A549 (cell line): ENCODE measurements around the gene EBF4. TPM values are rescaled to one million over a fixed set of nuclear protein-coding genes. Genes with fewer than 3 reads are reported as not detected.

Experiments
- ATAC-seq, 2 experiments: fragments of 200-7000 bp in 1 of 2; fragments of >200 bp in 1 of 2; cut with Nextera tagmentation in 1 of 2; cut with Tn5 transposase in 1 of 2; 3 replicates each; pipeline versions ENCODE4 v1.8.0 to v1.9.1; 2018 to 2020; ENCODE audit warnings: mild to moderate bottlenecking in 1 of 2, moderate library complexity in 1 of 2
- CTCF ChIA-PET: fragments of 300-600 bp; sonication (Branson Sonifier 250); formaldehyde crosslinking; extraction: SDS; loops from one replicate; lab custom pipeline; 2021; ENCODE audit warnings: antibody characterized with exemption, inconsistent platforms; lab: Yijun Ruan, JAX
- POLR2A ChIA-PET: fragments of 350-600 bp; formaldehyde crosslinking; extraction: SDS; loops from one replicate; lab custom pipeline; 2021; ENCODE audit warnings: antibody characterized with exemption, inconsistent platforms; lab: Yijun Ruan, JAX
- DNase-seq, 2 experiments: peaks; one replicate each; pipeline versions ENCODE4 v3.0.0 to v3.0.0-alpha.2; 2011 to 2016; ENCODE audit warnings: low read depth in 1 of 2, low spot score in 1 of 2
- FAIRE-seq: peaks from 2 replicates; lab custom pipeline; 2011; peaks lifted over from hg19 to GRCh38; lab: Jason Lieb, UNC
- H3K27ac ChIP-seq, 2 experiments: fragments of >200 bp; sonication (Bioruptor Twin); formaldehyde crosslinking; 3 replicates each; pipeline ENCODE4 v1.5.1; 2016 to 2017
- H3K4me1 ChIP-seq: fragments of >200 bp; sonication (Bioruptor Twin); formaldehyde crosslinking; 3 replicates; pipeline ENCODE4 v1.6.1; 2016
- H3K4me2 ChIP-seq: fragments of >200 bp; sonication (Bioruptor Twin); formaldehyde crosslinking; 3 replicates; pipeline ENCODE4 v1.6.1; 2016
- H3K4me3 ChIP-seq: fragments of >200 bp; sonication (Bioruptor Twin); formaldehyde crosslinking; 3 replicates; pipeline ENCODE4 v1.5.1; 2016
- H3K9me3 ChIP-seq: fragments of >200 bp; sonication (Bioruptor Twin); formaldehyde crosslinking; 3 replicates; pipeline ENCODE4 v1.6.1; 2016
- BHLHE40 ChIP-seq: IDR thresholded peaks from 2 replicates; pipeline ENCODE4 v1.6.1; 2012; ENCODE audit warnings: low read depth, low read length, inconsistent platforms
- CEBPB ChIP-seq, 2 experiments: fragments of >200 bp in 1 of 2; sonication (Bioruptor Twin) in 1 of 2; formaldehyde crosslinking in 1 of 2; IDR thresholded peaks; 2 replicates each; pipeline ENCODE4 v1.6.1; 2012 to 2016
- CHD4 ChIP-seq: fragments of 200-600 bp; sonication (generic); IDR thresholded peaks from 2 replicates; pipeline ENCODE4 v1.6.1; 2016; ENCODE audit warnings: antibody characterized with exemption, mild to moderate bottlenecking, borderline replicate concordance
- EHF ChIP-seq: fragments of 250-450 bp; sonication (Bioruptor Pico); IDR thresholded peaks from 2 replicates; pipeline ENCODE4 v1.5.0; 2020; ENCODE audit warnings: mild to moderate bottlenecking
- EP300 ChIP-seq, 2 experiments: fragments of >200 bp; sonication (Bioruptor Twin); formaldehyde crosslinking; IDR thresholded peaks; 2 replicates in 1 of 2; 3 replicates in 1 of 2; pipeline ENCODE4 v1.6.1; 2016 to 2017
- FOSB ChIP-seq: fragments of 250-450 bp; sonication (Bioruptor Pico); IDR thresholded peaks from 2 replicates; pipeline ENCODE4 v1.5.0; 2020; ENCODE audit warnings: mild to moderate bottlenecking, moderate library complexity
- FOXS1 ChIP-seq: fragments of 250-450 bp; sonication (Bioruptor Pico); IDR thresholded peaks from 2 replicates; pipeline ENCODE4 v1.5.0; 2020; ENCODE audit warnings: mild to moderate bottlenecking, moderate library complexity
- HDAC2 ChIP-seq: fragments of 200-600 bp; sonication (generic); IDR thresholded peaks from 2 replicates; pipeline ENCODE4 v1.6.1; 2016
- HEYL ChIP-seq: fragments of 250-450 bp; sonication (Bioruptor Pico); IDR thresholded peaks from 2 replicates; pipeline ENCODE4 v1.8.0; 2021; ENCODE audit warnings: mild to moderate bottlenecking, moderate library complexity
- HOXB5 ChIP-seq: fragments of 250-450 bp; sonication (Bioruptor Pico); IDR thresholded peaks from 2 replicates; pipeline ENCODE4 v1.5.0; 2020; ENCODE audit warnings: mild to moderate bottlenecking, moderate library complexity
- KDM1A ChIP-seq: fragments of 200-600 bp; sonication (generic); IDR thresholded peaks from 2 replicates; pipeline ENCODE4 v1.6.1; 2016; ENCODE audit warnings: low read depth, mild to moderate bottlenecking
- KDM5A ChIP-seq: fragments of 200-600 bp; sonication (generic); IDR thresholded peaks from 2 replicates; pipeline ENCODE4 v1.6.1; 2016; ENCODE audit warnings: antibody characterized with exemption, mild to moderate bottlenecking
- NFE2L2 ChIP-seq: fragments of 150-350 bp; conservative IDR thresholded peaks from 2 replicates; pipeline ENCODE4 v1.6.1; 2014; ENCODE audit warnings: low read length
- NR3C1 ChIP-seq: fragments of >200 bp; sonication (Bioruptor Twin); formaldehyde crosslinking; IDR thresholded peaks from 3 replicates; pipeline ENCODE4 v1.6.1; 2017
- PHF8 ChIP-seq: fragments of 200-600 bp; sonication (generic); IDR thresholded peaks from 2 replicates; pipeline ENCODE4 v1.6.1; 2016; ENCODE audit warnings: low read depth, mild to moderate bottlenecking, antibody characterized with exemption, moderate library complexity, borderline replicate concordance
- RAD21 ChIP-seq, 2 experiments: fragments of >200 bp in 1 of 2; sonication (Bioruptor Twin) in 1 of 2; formaldehyde crosslinking in 1 of 2; IDR thresholded peaks in 1 of 2; conservative IDR thresholded peaks in 1 of 2; 2 replicates in 1 of 2; 3 replicates in 1 of 2; pipeline ENCODE4 v1.6.1; 2012 to 2018; ENCODE audit warnings: inconsistent platforms in 1 of 2
- RARB ChIP-seq: fragments of 250-450 bp; sonication (Bioruptor Pico); IDR thresholded peaks from 2 replicates; pipeline ENCODE4 v1.8.0; 2021; ENCODE audit warnings: mild to moderate bottlenecking, moderate library complexity
- RCOR1 ChIP-seq: fragments of 150-350 bp; IDR thresholded peaks from 2 replicates; pipeline ENCODE4 v1.6.1; 2014; ENCODE audit warnings: antibody characterized with exemption, low read length, low read depth
- SMC3 ChIP-seq: fragments of >200 bp; sonication (Bioruptor Twin); formaldehyde crosslinking; IDR thresholded peaks from 3 replicates; pipeline ENCODE4 v1.6.1; 2018; ENCODE audit warnings: inconsistent platforms
- TFCP2L1 ChIP-seq: fragments of 250-450 bp; sonication (Bioruptor Pico); IDR thresholded peaks from 2 replicates; pipeline ENCODE4 v1.5.0; 2021; ENCODE audit warnings: mild to moderate bottlenecking
- TP53 ChIP-seq: fragments of 250-450 bp; sonication (Bioruptor Pico); IDR thresholded peaks from 2 replicates; pipeline ENCODE4 v1.5.0; 2021; ENCODE audit warnings: mild to moderate bottlenecking, moderate library complexity
- ZFP36 ChIP-seq: fragments of 450-650 bp; IDR thresholded peaks from 2 replicates; pipeline ENCODE4 v1.6.1; 2014; ENCODE audit warnings: borderline replicate concordance; ENCODE audit not compliant: partially characterized antibody
- ZNF302 ChIP-seq: fragments of 250-450 bp; sonication (Bioruptor Pico); IDR thresholded peaks from 2 replicates; pipeline ENCODE4 v1.9.0; 2021; ENCODE audit warnings: inconsistent platforms, mild to moderate bottlenecking, moderate library complexity
- WGBS: methylation state at CpG from one replicate; pipeline ENCODE4 v1.1.6; 2017; ENCODE audit errors: missing lambda C conversion rate; 5-methylcytosine and 5-hydroxymethylcytosine counted together
- polyA plus RNA-seq, 4 experiments: library from polyadenylated mRNA; depleted of rRNA in 3 of 4; stranded (reverse); fragments of >200 nt; fragmentation: RNase III in 1 of 4; extraction: RNeasy Plus Mini Kit Qiagen cat#74134 plus additional on column Dnase treatment in 1 of 4; gene quantifications; 2 replicates in 3 of 4; 3 replicates in 1 of 4; pipeline ENCODE4 v1.2.3, GENCODE V29; 2011 to 2017
- TF ChIP-seq, protein P1 (sequence below): fragments of 250-450 bp; sonication (Bioruptor Pico); IDR thresholded peaks from 2 replicates; pipeline ENCODE4 v1.5.0; 2020; ENCODE audit warnings: low read depth, mild to moderate bottlenecking, moderate library complexity
- TF ChIP-seq, protein P2 (sequence below): IDR thresholded peaks from 2 replicates; pipeline ENCODE4 v1.6.1; 2012
- TF ChIP-seq, protein P3 (sequence below): IDR thresholded peaks from 2 replicates; pipeline ENCODE4 v1.6.1; 2012
- TF ChIP-seq, protein P4 (sequence below): fragments of 200-600 bp; sonication (generic); IDR thresholded peaks from 2 replicates; pipeline ENCODE4 v1.6.1; 2016; ENCODE audit warnings: antibody characterized with exemption, mild to moderate bottlenecking, moderate library complexity

Gene EBF4
- polyA plus RNA-seq, 2 of the 4 experiments (the other 2 are of a cell fraction) = 2.2 to 3.2 TPM

DNA sequence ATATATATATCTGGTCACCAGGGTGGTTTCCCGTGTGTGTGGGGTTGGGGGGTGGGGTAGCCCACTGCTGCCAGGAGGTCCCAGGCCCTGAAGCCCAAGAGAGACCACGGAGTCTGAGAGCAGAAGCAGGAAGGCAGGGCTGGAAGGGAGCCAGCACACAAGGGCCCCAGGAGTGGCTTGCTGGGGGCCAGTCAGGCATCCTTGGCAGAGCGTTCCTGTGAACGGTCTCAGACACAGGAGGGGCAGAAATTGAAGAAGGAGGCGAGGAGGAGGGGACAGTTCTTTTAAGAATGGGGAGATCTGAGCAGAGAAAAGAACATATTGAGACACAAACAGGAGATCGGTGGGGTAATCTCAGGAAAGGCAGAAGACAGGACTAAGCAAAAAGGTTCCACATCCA lies 1.9 kb upstream of the EBF4 start:
- Histone ChIP-seq H3K4me2 (no peak overlapping the region), H3K27ac (no peak overlapping the region), H3K4me1 (peaks cover 8% of the 10 kb centered on the region; the same call in 1 of the 3 replicates), H3K4me3 (no peak overlapping the region), H3K9me3 (no peaks in the 10 kb centered on the region)
- CTCF ChIA-PET = interaction anchor here (0.8 to 4.4 kb wide), 4 partner anchors 50 to 318 kb away, joined by 3 to 18 read pairs (median 11); no protein-coding TSS in a partner anchor
- TF ChIP-seq NR3C1 (no peak), KDM1A (no peak), HOXB5 (CRISPR knock-in tag) (no peak), BHLHE40 (no peak), ZFP36 (no peak), PHF8 (no peak), RARB (CRISPR knock-in tag) (no peak), TP53 (CRISPR knock-in tag) (no peak), EP300 (IDR thresholded peaks at IDR 0.05) (no peak), ZNF302 (CRISPR knock-in tag) (no peak), EHF (CRISPR knock-in tag) (no peak), CEBPB (IDR thresholded peaks at IDR 0.05) (no peak)
- FAIRE-seq (no peak), DNase-seq (no peak), ATAC-seq (no peak)
- 75% methylated on average over 6 of the region's 6 CpGs for WGBS
- POLR2A ChIA-PET = no interaction called here

DNA sequence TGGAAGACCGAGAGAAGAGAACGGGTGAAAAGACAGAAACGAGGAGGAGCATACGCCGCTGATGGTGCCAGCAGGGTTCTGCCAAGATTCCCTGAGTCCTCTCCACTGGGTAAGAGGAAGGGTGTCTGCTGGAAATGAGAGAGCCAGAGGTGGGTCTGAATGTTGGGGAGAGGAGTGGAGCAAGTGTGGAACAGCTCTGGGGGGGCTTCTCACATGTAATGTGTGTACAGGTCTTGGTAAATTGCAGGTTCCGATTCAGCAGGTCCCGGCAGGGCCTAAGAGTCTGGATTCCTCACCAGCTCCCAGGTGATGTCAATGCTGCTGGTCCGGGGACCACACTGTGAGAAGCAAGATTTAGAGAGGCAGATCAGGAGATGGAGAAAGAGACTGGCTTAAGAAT lies 1.5 kb upstream of the EBF4 start:
- Histone ChIP-seq H3K4me2 (no peak overlapping the region), H3K27ac (no peak overlapping the region), H3K4me3 (no peak overlapping the region)
- DNase-seq = no peak
- 86% methylated on average over 8 of the region's 8 CpGs for WGBS
- POLR2A ChIA-PET = no interaction called here
- peak in 1 of 2 experiments; percentile 3; a peak in 1 of 6 replicates for ATAC-seq
- TF ChIP-seq, protein P1, sequence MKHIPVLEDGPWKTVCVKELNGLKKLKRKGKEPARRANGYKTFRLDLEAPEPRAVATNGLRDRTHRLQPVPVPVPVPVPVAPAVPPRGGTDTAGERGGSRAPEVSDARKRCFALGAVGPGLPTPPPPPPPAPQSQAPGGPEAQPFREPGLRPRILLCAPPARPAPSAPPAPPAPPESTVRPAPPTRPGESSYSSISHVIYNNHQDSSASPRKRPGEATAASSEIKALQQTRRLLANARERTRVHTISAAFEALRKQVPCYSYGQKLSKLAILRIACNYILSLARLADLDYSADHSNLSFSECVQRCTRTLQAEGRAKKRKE = no peak
- no peak for TF ChIP-seq HEYL (CRISPR knock-in tag)
- TF ChIP-seq RCOR1 = no peak
- TF ChIP-seq HDAC2 = no peak
- no peak for TF ChIP-seq SMC3
- no peak for TF ChIP-seq TFCP2L1 (CRISPR knock-in tag)
- no peak for TF ChIP-seq HOXB5 (CRISPR knock-in tag)
- TF ChIP-seq FOSB (CRISPR knock-in tag) = no peak
- TF ChIP-seq, protein P2, sequence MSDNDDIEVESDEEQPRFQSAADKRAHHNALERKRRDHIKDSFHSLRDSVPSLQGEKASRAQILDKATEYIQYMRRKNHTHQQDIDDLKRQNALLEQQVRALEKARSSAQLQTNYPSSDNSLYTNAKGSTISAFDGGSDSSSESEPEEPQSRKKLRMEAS = no peak
- no peak for TF ChIP-seq RAD21 (conservative IDR thresholded peaks at IDR 0.05 in 1 of 2, IDR thresholded peaks at IDR 0.05 in 1 of 2)
- TF ChIP-seq, protein P3, sequence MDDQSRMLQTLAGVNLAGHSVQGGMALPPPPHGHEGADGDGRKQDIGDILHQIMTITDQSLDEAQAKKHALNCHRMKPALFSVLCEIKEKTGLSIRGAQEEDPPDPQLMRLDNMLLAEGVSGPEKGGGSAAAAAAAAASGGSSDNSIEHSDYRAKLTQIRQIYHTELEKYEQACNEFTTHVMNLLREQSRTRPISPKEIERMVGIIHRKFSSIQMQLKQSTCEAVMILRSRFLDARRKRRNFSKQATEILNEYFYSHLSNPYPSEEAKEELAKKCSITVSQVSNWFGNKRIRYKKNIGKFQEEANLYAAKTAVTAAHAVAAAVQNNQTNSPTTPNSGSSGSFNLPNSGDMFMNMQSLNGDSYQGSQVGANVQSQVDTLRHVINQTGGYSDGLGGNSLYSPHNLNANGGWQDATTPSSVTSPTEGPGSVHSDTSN = no peak
- TF ChIP-seq NFE2L2 = no peak
- no peak for TF ChIP-seq FOXS1 (CRISPR knock-in tag)
- TF ChIP-seq CHD4 = no peak
- TF ChIP-seq, protein P4, sequence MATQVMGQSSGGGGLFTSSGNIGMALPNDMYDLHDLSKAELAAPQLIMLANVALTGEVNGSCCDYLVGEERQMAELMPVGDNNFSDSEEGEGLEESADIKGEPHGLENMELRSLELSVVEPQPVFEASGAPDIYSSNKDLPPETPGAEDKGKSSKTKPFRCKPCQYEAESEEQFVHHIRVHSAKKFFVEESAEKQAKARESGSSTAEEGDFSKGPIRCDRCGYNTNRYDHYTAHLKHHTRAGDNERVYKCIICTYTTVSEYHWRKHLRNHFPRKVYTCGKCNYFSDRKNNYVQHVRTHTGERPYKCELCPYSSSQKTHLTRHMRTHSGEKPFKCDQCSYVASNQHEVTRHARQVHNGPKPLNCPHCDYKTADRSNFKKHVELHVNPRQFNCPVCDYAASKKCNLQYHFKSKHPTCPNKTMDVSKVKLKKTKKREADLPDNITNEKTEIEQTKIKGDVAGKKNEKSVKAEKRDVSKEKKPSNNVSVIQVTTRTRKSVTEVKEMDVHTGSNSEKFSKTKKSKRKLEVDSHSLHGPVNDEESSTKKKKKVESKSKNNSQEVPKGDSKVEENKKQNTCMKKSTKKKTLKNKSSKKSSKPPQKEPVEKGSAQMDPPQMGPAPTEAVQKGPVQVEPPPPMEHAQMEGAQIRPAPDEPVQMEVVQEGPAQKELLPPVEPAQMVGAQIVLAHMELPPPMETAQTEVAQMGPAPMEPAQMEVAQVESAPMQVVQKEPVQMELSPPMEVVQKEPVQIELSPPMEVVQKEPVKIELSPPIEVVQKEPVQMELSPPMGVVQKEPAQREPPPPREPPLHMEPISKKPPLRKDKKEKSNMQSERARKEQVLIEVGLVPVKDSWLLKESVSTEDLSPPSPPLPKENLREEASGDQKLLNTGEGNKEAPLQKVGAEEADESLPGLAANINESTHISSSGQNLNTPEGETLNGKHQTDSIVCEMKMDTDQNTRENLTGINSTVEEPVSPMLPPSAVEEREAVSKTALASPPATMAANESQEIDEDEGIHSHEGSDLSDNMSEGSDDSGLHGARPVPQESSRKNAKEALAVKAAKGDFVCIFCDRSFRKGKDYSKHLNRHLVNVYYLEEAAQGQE = no peak
- no peak for TF ChIP-seq BHLHE40
- no peak for TF ChIP-seq KDM5A
- TF ChIP-seq PHF8 = no peak
- TF ChIP-seq, all 56 proteins: peak for 0
- no peak for FAIRE-seq
- CTCF ChIA-PET = interaction anchor here (0.8 to 1.1 kb wide), 4 partner anchors 16 to 318 kb away, joined by 3 to 4 read pairs (median 3); no protein-coding TSS in a partner anchor
- Histone ChIP-seq H3K9me3 (no peaks in the 10 kb centered on the region), H3K4me1 (peaks cover 8% of the 10 kb centered on the region; the same call in 1 of the 3 replicates)
